NCI-H748 (cell line): ENCODE data around the gene COPS9.

Experiments used
- DNase-seq: peaks from one replicate; lab custom pipeline; 2025; ENCODE audit not compliant: unreplicated experiment; lab: John Stamatoyannopoulos, UW

COPS9 gene

DNA sequence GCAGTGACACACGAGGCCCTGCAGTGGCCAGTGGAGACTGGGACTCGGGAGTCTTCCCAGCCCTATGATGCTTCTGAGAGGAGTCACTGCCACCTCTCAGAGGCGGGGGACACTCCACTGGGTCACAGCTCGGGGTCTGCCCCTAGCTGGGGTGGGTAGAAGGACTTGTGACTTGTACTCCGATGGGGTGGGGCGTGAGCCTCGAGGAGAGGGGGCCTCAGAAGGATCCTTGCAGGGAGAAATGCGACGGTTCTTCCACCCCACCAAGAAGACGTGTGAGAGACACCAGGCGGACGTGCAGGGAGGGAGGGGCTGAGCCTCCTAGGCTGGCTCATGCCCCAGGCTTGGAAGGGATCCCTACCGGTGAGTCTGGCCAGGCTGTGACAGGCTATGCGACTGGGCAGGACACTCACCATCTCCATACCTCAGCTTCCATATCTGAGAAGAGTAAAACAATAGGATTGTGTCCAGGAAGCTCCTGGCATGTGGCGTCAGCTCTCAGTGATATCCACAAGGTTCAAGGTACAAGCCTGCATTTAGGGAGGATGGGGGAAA lies 15.4 kb upstream of the COPS9 start:
- no peak for DNase-seq

DNA sequence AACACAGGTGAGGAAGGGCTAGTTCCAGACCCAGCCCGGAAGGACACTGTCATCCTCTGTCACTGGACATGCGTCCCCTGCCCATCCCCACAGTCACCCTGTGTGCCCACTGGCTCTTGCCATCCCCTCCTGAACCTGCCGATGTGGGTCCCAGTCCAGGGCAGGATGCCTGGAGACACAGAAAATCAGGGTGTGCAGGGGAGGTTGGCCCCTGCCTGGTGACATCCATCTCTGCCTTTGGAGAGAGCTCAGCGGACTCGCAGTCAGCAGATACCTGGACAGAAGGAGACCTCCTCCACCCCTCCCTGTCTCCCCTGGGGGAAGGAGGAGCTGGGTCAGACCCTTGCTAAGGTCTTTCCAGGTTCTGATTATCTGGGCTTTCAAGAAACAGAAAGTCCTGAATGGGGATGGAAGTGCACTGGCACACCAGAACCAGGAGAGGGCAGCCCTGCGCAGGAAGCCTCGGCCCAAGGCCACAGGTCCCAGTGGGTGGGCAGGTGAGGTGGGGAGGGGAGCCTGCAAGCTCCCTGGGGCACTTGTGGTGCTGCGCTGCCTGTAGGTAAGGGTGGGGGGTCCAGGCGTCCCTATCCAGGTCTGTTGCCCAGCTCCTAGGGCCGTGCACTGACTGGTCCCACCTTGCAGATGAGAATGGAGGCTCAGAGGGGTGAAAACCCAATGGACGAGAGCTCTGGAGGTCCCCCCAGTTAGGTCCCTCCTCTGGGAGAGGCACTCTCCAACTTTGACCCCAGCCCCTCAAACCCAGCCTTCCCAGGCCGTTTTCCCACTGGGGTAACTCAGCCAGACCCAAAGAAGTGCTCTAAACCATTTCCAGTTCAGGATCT lies 14.1 kb upstream of the COPS9 start:
- peak; percentile 42 for DNase-seq

DNA sequence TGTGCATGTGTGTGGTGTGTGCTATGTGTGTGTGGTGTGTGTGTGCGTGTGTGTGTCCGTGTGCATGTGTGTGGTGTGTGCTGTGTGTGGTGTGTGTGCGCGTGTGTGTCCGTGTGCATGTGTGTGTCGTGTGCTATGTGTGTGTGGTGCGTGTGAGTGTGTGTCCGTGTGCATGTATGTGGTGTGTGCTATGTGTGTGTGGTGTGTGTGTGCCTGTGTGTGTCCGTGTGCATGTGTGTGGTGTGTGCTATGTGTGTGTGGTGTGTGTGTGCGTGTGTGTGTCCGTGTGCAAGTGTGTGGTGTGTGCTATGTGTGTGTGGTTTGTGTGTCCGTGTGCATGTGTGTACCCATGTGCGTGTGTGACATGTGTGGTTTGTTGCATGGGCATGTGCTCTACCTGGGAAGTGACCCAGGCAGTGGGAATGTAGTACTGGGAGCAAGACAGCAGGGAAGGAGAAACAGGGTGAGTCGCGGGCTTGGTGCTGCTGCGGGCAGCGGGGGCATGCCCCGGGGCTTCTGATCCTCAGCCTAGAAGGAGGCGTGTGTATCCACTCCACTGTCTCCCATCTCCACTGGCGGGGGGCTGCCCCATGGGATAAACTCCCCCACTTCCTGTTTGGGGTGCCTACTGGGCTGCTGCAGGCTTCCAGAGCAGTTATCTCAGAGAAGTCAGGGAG lies 11.9 kb upstream of the COPS9 start:
- no peak for DNase-seq

DNA sequence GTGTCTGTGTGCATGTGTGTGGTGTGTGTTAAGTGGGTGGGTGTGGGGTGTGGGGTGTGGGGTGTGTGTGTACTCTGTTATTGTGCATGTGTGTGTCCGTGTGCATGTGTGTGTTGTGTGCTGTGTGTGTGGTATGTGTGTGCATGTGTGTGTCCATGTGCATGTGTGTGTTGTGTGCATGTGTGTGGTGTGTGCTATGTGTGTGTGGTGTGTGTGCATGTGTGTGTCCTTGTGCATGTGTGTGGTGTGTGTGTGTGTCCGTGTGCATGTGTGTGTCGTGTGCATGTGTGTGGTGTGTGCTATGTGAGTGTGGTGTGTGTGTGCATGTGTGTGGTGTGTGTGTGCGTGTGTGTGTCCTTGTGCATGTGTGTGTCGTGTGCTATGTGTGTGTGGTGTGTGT lies 11.3 kb upstream of the COPS9 start:
- no peak for DNase-seq

DNA sequence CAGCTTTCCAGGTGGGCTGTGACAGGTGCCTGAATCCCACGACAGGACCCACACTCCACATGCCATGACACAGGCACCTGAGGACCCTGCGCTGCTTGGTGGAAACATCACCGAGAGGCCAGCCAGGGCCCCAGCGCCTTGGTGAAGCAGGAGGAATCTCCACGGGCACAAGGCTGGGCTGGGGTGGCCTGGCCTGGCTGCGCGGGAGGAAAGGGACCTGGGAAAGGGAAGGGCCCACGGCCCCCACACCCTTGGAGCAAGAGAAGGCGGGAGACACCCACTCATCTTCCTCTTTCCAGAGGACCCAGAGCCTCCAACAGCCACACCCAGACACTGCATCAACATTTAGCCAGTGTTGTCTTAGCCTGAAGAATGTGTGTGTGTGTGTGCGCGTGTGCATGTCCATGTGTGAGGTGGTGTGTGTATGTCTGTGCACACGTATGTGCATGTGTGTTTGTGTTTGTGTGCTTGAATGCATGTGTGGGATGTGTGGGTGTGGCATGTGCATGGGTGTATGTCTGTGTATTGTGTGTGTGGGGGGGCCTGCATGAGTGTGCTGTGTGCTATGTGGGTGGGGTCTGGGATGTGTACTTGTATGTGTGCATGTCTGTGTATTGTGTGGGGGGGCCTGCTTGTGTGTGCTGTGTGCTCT lies 10.6 kb upstream of the COPS9 start:
- DNase-seq = no peak

DNA sequence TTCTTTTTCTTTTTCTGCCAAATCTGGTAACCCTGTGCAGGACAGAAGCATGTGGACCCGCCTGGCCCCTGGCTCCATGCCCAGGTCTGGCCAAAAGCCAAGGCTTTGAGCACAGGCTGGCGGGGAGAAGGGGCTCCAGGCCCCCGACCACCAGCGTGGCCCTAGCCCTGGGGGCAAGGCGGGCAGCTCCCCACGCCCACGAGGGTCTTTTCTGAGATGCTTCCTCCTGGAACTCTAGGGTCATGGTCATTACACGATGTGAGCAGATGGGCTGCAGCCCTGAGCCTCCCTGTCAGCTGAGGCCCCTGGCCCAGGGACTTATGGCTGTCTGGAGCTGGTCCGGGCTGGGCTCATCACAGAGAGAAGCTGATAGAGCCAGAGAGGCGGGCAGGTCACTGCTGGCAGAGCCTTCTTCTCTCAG lies 10.0 kb upstream of the COPS9 start:
- no peak for DNase-seq

DNA sequence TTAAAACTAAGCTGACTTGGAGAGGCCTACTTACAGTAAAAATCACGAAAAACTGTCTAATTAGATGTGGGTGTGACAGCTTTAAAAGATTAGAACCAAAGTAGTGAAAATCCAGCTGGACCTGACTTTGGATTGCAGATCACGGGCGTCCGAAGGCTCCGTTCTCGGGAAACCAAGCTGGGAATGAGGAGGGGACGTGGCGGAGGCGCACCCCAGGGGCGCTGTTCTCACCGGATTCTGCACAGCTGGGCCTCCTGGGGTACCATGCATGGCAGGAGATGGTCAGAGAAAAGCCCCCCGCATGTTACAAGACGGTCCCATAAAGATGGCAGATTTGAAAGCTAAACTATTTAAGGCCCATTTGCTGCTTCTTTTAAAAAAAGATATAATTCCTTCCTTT lies 9.4 kb upstream of the COPS9 start:
- DNase-seq = no peak

DNA sequence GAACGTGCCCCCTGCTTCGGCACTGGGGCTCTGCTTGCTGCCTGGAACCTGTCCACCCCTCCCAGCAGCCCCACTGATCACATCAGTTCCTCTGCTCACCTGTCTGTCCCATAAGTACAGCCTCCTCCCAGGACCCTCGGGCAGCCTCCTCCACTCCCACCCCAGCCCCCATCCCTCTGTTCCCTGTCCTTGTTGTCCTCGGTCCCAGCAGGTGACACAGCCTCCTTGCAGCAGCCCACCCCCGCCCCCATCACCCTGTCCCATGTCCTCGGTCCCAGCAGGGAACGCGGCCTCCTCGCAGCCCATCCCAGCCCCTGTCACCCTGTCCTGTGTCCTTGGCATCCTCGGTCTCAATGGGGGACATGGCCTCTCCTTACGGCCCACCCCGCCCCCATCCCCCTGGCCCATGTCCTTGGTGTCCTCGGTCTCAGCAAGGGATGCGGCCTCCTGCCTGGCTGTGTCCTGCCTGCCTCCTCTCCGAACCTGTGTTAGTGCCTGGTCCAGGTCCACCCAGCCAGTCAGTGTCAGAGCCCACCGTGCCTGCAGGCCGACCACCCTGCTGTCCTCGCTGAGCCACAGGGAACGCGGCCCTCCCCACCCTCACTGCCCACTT lies 8.7 kb upstream of the COPS9 start:
- no peak for DNase-seq

DNA sequence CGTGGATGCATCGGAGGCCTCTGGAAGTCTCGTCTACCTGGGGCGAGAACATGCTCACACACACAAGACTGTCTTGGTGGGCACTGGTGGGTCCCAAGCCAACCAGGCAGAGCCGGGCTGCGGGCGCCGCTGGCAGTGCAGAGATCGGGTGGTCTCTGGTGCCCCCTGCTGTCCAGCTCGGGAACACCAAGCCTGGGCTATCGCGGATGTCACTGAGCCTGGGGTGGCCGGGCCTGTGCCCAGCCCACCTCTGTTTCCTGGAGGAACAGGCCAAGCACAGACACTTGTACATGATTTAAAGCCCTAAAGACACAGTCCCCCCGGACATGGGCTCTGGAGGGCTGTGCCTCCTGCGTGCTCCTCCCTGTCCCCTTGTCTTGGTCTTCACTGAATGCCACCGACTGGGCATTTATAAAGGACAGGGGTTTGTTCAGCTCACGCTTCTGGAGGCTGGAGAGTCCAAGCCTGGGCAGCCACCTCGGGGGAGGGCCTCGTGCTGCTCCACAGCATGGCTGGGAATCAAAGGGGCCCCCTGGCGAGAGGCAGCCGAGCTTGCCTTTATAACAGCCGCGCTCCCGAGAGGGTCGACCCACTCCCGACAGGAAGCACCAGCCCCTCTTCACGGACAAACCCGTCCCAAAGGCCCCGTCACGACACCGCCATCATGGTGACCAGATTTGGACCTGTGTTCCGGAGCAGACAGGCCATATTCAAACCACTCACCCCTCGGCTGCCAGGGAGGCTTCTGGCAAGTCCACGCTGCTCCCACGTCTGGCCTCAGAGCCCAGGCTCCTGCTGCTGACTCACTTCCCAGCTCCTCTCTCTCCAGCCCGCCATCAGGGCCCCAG lies 7.9 kb upstream of the COPS9 start:
- peak; percentile 59 for DNase-seq

DNA sequence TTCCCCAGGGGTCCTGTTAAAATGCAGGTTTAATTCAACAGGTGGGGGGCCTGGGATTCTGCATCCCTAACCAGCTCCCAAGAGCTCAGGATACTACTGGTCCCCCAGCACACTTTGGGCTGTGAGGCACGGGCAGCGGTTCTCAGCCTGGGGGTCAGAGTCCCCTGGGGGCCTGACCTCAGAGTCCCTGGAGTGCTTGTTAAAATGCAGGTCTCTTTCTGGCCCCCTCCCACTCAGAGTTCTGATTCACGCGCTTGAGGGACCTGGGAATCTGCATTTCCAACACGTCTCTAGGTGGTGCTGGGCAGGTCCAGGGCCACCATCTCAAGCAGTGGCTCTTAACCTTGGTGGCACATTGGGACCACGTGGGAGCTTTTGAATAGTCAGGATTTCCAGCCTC lies 7.2 kb upstream of the COPS9 start:
- no peak for DNase-seq

DNA sequence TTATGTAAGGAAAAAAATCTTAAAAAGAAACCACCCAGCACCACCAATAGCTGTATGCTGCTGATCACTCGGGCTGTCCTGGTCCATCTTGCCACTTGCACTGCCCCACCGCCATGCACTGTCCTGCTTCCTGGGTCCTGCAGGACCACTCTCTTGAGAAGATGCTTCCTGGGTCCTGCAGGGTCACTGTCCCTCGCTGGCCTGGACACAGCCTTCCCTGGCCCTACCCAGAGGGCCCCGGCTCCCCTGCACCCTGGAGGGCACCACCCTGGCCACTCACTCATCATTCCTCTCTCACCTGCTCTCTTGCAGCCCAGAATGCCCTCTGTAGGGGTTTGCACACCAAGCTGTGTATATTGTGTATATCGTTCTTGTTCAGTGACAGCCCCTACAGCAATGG lies 6.8 kb upstream of the COPS9 start:
- DNase-seq = no peak

DNA sequence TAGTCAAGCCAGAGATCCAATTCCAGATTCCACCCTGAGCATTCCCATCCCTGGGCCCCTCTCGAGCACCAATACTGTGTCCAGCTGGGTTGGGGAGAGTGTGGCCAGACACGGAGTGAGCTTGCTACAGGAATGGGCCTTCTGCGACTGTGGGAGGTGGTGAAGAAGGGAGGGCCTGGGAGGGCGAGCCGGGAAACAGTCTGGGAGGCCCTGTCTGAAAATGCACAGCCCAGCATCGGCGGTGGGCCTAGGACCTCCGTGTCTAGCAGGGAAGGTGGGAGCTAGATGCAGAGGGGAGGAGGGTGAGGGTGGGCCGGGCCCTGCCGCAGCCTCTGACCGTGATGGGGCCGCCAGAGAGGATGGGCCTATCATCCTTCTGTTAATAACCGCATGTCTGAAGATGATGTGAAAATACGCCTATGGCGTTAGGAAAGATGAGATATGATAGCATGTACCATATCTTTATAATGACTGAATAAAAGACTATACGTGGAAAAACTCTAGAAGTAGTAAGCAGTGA lies 6.2 kb upstream of the COPS9 start:
- DNase-seq = no peak

DNA sequence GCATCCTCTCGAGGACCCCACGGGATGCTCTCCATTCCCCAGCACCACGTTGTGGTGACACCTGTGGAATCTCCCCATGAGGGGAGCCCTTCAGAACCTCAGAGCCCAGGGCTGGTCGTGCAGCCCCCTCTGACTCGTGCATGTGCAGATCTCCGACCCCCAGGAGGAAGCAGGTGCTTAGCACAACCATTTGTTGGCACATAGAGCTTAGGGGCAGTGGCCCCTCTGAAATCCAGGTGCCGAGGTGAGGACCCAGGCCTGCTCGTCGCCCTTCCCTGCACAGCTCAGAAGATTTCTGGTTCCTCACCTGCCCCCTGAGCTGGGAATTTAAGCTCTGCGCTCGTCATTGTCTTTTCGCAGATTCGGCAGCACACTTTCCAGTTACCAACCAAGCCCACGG lies 5.6 kb upstream of the COPS9 start:
- no peak for DNase-seq

DNA sequence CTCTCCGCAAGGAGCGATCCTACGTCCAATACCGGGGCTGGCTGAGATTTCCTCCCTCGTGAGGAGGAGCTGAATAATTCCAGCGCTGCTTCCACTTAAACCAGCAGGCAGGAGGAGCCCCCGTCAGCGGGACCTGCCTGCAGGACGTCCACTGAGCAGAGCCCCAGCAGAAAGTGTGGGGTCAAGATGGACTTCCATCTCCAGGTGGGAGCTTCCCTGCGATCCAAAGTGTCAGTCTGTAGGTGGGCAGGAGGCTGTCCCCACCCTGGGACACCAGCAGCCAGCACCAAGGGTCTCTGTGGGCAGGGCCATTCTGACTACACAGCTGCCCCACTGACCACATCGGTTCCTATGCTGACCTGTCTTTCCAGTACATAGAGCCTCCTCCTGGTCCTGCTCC lies 4.8 kb upstream of the COPS9 start:
- DNase-seq = no peak

DNA sequence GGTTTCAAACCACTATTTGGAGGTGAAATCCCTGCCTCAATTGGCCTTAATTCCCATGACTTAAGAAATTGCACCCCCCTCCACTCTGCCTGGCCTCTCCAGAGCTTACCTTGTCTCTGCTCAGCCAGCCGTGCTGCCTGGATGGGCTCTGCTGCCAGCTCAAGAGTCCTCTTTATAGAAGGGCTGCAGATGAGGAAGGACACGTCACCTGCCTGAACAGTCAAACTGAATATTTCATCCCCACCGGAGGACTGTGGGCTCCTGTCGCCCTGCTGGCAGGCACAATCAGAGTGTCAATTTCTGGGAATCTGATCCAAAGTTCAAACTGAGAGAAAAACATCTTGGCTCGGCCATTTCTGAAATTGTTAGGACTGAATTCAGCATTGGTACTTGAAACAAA lies 4.4 kb upstream of the COPS9 start, which contains the start of gene OTOS:
Gene OTOS (minus strand): TSS at position 148 of the 400 bp plus-strand sequence. CDS start 332 bp downstream, outside the sequence.
- no peak for DNase-seq

DNA sequence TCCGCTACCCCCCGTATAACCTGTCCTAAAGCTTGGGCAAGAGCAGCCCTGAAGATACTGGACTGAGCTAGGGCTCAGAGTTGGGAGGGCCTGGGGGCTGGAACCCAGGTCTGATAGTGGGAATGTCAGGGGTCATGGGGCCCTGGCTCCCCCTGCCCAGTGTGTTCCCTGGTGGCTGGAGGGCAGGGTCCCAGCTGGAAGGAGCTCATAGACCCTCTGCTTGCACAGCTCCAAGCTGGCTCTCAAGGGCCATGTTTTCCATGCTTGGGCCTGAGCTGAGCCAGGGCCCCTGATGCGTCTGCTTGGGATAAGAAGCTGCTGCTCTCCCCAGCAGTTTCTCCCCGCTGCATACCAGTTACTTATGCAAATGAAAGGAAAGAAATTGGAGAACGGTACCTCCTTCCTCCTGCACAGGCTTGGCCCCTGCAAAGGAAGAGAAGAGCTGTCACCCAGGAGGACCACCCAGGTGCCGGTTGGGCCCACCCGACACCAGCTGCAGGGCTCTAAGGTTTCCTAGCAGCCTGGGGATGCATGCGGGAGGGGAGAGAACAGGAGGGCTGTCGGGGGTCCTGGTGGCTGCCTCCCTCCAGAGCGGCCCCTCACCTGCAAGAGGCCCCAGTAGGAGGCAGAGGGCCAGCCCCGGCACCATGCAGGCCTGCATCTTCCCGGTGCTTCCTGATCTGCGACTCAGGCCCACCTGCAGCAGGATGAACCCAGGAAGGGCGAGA lies 3.7 kb upstream of the COPS9 start:
- no peak for DNase-seq

DNA sequence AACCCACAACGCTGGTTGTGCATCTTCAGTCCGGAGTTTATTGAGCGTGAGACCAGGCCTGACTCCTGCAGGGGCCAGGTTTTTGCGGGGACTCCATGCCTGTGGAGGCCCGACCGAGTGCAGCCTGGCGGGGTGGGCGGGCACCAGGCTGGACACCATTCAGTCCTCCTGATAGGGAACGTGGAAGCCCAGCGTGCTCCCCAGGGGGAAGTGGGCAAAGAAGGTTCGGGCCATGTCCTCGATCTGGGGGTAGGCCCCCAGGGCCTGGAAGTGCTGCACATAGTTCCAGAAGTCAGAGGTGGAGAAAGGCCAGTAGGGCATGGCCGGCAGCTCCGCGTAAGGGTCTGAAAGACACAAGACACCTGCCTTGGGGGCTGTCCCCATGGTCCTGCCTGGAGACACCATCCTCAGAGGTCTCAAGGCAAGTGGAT lies 2.9 kb upstream of the COPS9 start:
- DNase-seq = no peak

DNA sequence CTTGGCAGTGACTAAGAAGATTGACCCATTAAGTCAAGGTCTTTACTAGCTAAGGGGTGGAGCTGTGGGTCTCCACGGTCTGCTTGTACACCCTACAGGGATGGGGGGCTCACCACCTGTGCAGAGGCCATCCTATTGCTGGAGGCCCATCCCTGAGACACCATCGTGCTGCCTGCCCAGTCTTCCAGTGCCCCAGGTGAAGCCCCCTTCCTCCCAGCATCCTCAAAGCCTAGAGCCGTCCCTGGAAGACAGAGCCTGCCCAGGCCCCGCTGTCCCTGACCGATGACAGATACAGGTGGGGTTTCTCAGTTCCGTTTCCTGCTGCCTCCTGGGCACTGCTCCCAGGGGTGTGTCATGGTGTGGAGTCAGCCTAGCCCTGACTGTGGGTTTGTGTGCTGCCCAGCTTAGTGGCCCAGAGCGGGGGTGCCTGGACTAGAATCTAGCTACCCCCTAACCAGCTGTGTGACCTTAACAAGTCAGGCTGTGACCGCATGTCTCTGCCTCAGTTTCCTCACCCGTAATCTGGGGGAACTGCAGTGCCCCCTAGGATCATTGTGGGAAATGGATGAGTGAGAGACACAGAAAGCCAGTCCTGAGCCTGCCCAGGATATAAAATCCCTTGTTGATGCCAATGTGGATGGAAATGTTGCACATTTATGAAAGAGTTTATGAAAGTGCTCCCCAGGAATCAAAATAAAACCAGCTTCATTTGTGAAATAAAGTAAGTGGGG lies 2.3 kb upstream of the COPS9 start:
- no peak for DNase-seq
